Mesenchymal stem cell (in vitro differentiated cells and primary cell): ENCODE data around the gene CFTR.

Source experiments
- DNase-seq: peaks from one replicate; pipeline ENCODE4 v3.0.0-alpha.2; 2013
- H2AFZ ChIP-seq: one replicate; pipeline ENCODE4 v1.6.1; 2013; ENCODE audit warnings: low read depth, mild to moderate bottlenecking, control low read depth, inconsistent platforms, low read length, moderate library complexity
- H2AK5ac ChIP-seq: 2 replicates; pipeline ENCODE4 v1.6.1; 2013; ENCODE audit warnings: low read length, moderate library complexity, mild to moderate bottlenecking, inconsistent platforms; ENCODE audit not compliant: severe bottlenecking
- H2BK120ac ChIP-seq: one replicate; pipeline ENCODE4 v1.6.1; 2013; ENCODE audit warnings: low read depth, mild to moderate bottlenecking, inconsistent platforms, low read length, moderate library complexity
- H2BK12ac ChIP-seq, 2 experiments: one replicate each; pipeline ENCODE4 v1.6.1; 2013; ENCODE audit warnings: inconsistent platforms in 2 of 2, low read length in 2 of 2, mild to moderate bottlenecking in 2 of 2, moderate library complexity in 2 of 2, control low read depth in 1 of 2
- H2BK15ac ChIP-seq: one replicate; pipeline ENCODE4 v1.6.1; 2013; ENCODE audit warnings: mild to moderate bottlenecking, low read depth, inconsistent platforms; ENCODE audit not compliant: poor library complexity, severe bottlenecking
- H2BK5ac ChIP-seq: 2 replicates; pipeline ENCODE4 v1.6.1; 2013; ENCODE audit warnings: low read depth, mild to moderate bottlenecking, low read length, control low read depth, inconsistent platforms; ENCODE audit not compliant: poor library complexity, severe bottlenecking
- H3K14ac ChIP-seq, 2 experiments: one replicate each; pipeline ENCODE4 v1.6.1; 2013; ENCODE audit warnings: inconsistent platforms in 2 of 2, low read length in 2 of 2, control low read depth in 1 of 2, mild to moderate bottlenecking in 1 of 2, moderate library complexity in 1 of 2
- H3K18ac ChIP-seq, 2 experiments: one replicate each; pipeline ENCODE4 v1.6.1; 2013; ENCODE audit warnings: inconsistent platforms in 2 of 2, low read length in 2 of 2, control low read depth in 1 of 2, low read depth in 1 of 2, mild to moderate bottlenecking in 1 of 2
- H3K23ac ChIP-seq, 2 experiments: one replicate each; pipeline ENCODE4 v1.6.1; 2013; ENCODE audit warnings: inconsistent platforms in 2 of 2, low read length in 2 of 2, mild to moderate bottlenecking in 2 of 2, moderate library complexity in 2 of 2, control low read depth in 1 of 2
- H3K27ac ChIP-seq: 2 replicates; pipeline ENCODE4 v1.5.1; 2013; ENCODE audit warnings: mild to moderate bottlenecking, moderate library complexity, low read length, control low read depth, inconsistent platforms; ENCODE audit not compliant: poor library complexity, severe bottlenecking
- H3K27me3 ChIP-seq, 2 experiments: 2 replicates each; pipeline versions ENCODE4 v1.6.1 to v1.7.0; 2013; ENCODE audit warnings: low read length in 2 of 2, mild to moderate bottlenecking in 2 of 2, moderate library complexity in 2 of 2, control low read depth in 1 of 2, inconsistent platforms in 1 of 2; ENCODE audit not compliant: control insufficient read depth in 1 of 2, insufficient read depth in 1 of 2
- H3K36me3 ChIP-seq, 2 experiments: 2 replicates each; pipeline versions ENCODE4 v1.6.1 to v1.7.0; 2013; ENCODE audit warnings: low read length in 2 of 2, control low read depth in 1 of 2, inconsistent platforms in 1 of 2, low read depth in 1 of 2, mild to moderate bottlenecking in 1 of 2; ENCODE audit not compliant: insufficient read depth in 2 of 2, control insufficient read depth in 1 of 2
- H3K4ac ChIP-seq, 2 experiments: one replicate each; pipeline ENCODE4 v1.6.1; 2013; ENCODE audit warnings: inconsistent platforms in 2 of 2, low read length in 2 of 2, mild to moderate bottlenecking in 2 of 2, moderate library complexity in 2 of 2, control low read depth in 1 of 2, low read depth in 1 of 2
- H3K4me1 ChIP-seq: 2 replicates; pipeline ENCODE4 v1.6.1; 2013; ENCODE audit warnings: low read depth, low read length, control low read depth; ENCODE audit not compliant: control insufficient read depth, insufficient read depth
- H3K4me2 ChIP-seq: 2 replicates; pipeline ENCODE4 v1.6.1; 2013; ENCODE audit warnings: low read length, mild to moderate bottlenecking, inconsistent platforms; ENCODE audit not compliant: poor library complexity, severe bottlenecking
- H3K4me3 ChIP-seq, 2 experiments: 2 replicates each; pipeline versions ENCODE4 v1.5.1 to v1.7.0; 2013; ENCODE audit warnings: low read length in 2 of 2, mild to moderate bottlenecking in 2 of 2, control low read depth in 1 of 2, low read depth in 1 of 2; ENCODE audit not compliant: insufficient read depth in 1 of 2
- H3K79me1 ChIP-seq: replicated peaks from 2 replicates; pipeline ENCODE4 v1.6.1; 2013; ENCODE audit warnings: mild to moderate bottlenecking, control low read depth, low read length, inconsistent platforms; ENCODE audit not compliant: poor library complexity, severe bottlenecking
- H3K9ac ChIP-seq: 2 replicates; pipeline ENCODE4 v1.7.0; 2013; ENCODE audit warnings: mild to moderate bottlenecking, low read length, moderate library complexity
- H3K9me3 ChIP-seq: 2 replicates; pipeline ENCODE4 v1.7.0; 2013; ENCODE audit warnings: mild to moderate bottlenecking, low read length; ENCODE audit not compliant: control insufficient read depth
- H4K8ac ChIP-seq: one replicate; pipeline ENCODE4 v1.6.1; 2013; ENCODE audit warnings: inconsistent platforms, mild to moderate bottlenecking, low read length, moderate library complexity
- H4K91ac ChIP-seq: one replicate; pipeline ENCODE4 v1.6.1; 2013; ENCODE audit warnings: mild to moderate bottlenecking, low read length, inconsistent platforms
- WGBS: methylation state at CpG from one replicate; pipeline ENCODE4 v1.1.7; 2013; ENCODE audit warnings: mixed read lengths; 5-methylcytosine and 5-hydroxymethylcytosine counted together

Gene CFTR

GRCh38 chr7:117592011-117592635 lies 112.3 kb downstream of the CFTR start:
- no peak overlapping the region for H2BK15ac ChIP-seq
- no peak overlapping the region for H3K4ac ChIP-seq
- H4K8ac ChIP-seq, result no peak overlapping the region
- peak overlapping the region; percentile 1 for H4K91ac ChIP-seq
- H3K9me3 ChIP-seq, result no peaks in the 10 kb centered on the region
- H3K23ac ChIP-seq, result no peak overlapping the region
- H3K18ac ChIP-seq, result no peak overlapping the region
- no peak overlapping the region for H2AK5ac ChIP-seq
- no peak overlapping the region for H3K9ac ChIP-seq
- H3K4me2 ChIP-seq, result no peak overlapping the region
- no peak overlapping the region for H2BK120ac ChIP-seq
- no peaks in the 10 kb centered on the region for H3K79me1 ChIP-seq
- DNase-seq, result no peak
- H3K14ac ChIP-seq, result no peak overlapping the region
- H3K4me3 ChIP-seq, result no peak overlapping the region
- no peaks in the 10 kb centered on the region for H3K27me3 ChIP-seq
- H2AFZ ChIP-seq, result no peak overlapping the region
- H3K36me3 ChIP-seq, result no peaks in the 10 kb centered on the region
- no peak overlapping the region for H2BK5ac ChIP-seq
- 82% methylated on average over 10 of the region's 11 CpGs for WGBS
- H3K27ac ChIP-seq, result no peak overlapping the region
- peak overlapping the region in 1 of 2 experiments; percentile 12 for H2BK12ac ChIP-seq
- H3K4me1 ChIP-seq, result no peaks in the 10 kb centered on the region

GRCh38 chr7:117596134-117596533 lies 116.3 kb downstream of the CFTR start:
- no peak overlapping the region for H2AK5ac ChIP-seq
- H2BK120ac ChIP-seq, result no peak overlapping the region
- no peak overlapping the region for H3K4me2 ChIP-seq
- no peaks in the 10 kb centered on the region for H3K9me3 ChIP-seq
- no peak overlapping the region for H2BK12ac ChIP-seq
- no peaks in the 10 kb centered on the region for H3K4me1 ChIP-seq
- no peak overlapping the region for H3K4me3 ChIP-seq
- no peak overlapping the region for H3K9ac ChIP-seq
- no peak for DNase-seq
- no peak overlapping the region for H2BK15ac ChIP-seq
- no peak overlapping the region for H3K18ac ChIP-seq
- H3K23ac ChIP-seq, result no peak overlapping the region
- H3K79me1 ChIP-seq, result no peaks in the 10 kb centered on the region
- no peak overlapping the region for H3K14ac ChIP-seq
- H3K4ac ChIP-seq, result no peak overlapping the region
- no peak overlapping the region for H3K27ac ChIP-seq
- H3K36me3 ChIP-seq, result no peaks in the 10 kb centered on the region
- no peak overlapping the region for H4K8ac ChIP-seq
- H2AFZ ChIP-seq, result no peak overlapping the region
- H3K27me3 ChIP-seq, result no peaks in the 10 kb centered on the region
- no peak overlapping the region for H2BK5ac ChIP-seq
- no peak overlapping the region for H4K91ac ChIP-seq
- WGBS, result 92% methylated on average over 15 of the region's 21 CpGs

DNA sequence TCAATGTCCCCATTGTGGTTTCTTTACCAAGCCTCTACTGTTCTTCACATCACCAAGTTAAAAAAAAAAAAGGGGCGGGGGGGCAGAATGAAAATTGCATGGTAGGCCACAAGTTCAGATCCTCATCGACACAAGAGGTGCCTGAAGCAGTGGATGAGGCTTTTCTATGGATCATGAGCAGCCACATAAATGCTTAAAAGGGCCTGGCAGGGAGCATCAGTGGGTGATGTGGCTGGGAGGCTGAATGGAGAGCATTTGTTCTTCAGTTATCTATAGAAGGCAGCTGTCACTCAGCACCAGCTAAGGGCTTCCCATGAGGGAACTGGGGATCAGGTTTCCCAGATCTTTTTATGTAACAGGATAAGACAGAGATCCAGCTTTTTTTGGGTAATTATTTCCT lies 117.9 kb downstream of the CFTR start:
- no peak overlapping the region for H3K4ac ChIP-seq
- no peak overlapping the region for H2BK120ac ChIP-seq
- no peak overlapping the region for H2BK5ac ChIP-seq
- no peak overlapping the region for H4K91ac ChIP-seq
- H3K36me3 ChIP-seq, result no peaks in the 10 kb centered on the region
- no peak overlapping the region for H4K8ac ChIP-seq
- H3K79me1 ChIP-seq, result no peaks in the 10 kb centered on the region
- no peak overlapping the region for H2BK12ac ChIP-seq
- H3K23ac ChIP-seq, result no peak overlapping the region
- H3K9ac ChIP-seq, result no peak overlapping the region
- no peak overlapping the region for H3K4me2 ChIP-seq
- H2AFZ ChIP-seq, result no peak overlapping the region
- no peak for DNase-seq
- H3K4me1 ChIP-seq, result no peaks in the 10 kb centered on the region
- no peaks in the 10 kb centered on the region for H3K27me3 ChIP-seq
- 74% methylated on average over 2 of the region's 2 CpGs for WGBS
- H3K4me3 ChIP-seq, result no peak overlapping the region
- no peak overlapping the region for H3K18ac ChIP-seq
- H3K27ac ChIP-seq, result no peak overlapping the region
- H3K9me3 ChIP-seq, result no peaks in the 10 kb centered on the region
- H2AK5ac ChIP-seq, result no peak overlapping the region
- no peak overlapping the region for H3K14ac ChIP-seq
- H2BK15ac ChIP-seq, result peak overlapping the region; percentile 48

GRCh38 chr7:117600911-117601310 lies 121.1 kb downstream of the CFTR start:
- no peak overlapping the region for H3K18ac ChIP-seq
- no peak for DNase-seq

More at GRCh38 chr7:117600911-117601310, 121.1 kb downstream of the CFTR start:
- no peaks in the 10 kb centered on the region for H3K27me3 ChIP-seq
- H4K91ac ChIP-seq, result no peak overlapping the region
- H3K4me2 ChIP-seq, result no peak overlapping the region
- no peak overlapping the region for H2BK120ac ChIP-seq
- H3K79me1 ChIP-seq, result no peaks in the 10 kb centered on the region
- no peak overlapping the region for H4K8ac ChIP-seq
- no peak overlapping the region for H2BK15ac ChIP-seq
- H3K23ac ChIP-seq, result no peak overlapping the region
- H2AFZ ChIP-seq, result no peak overlapping the region
- no peak overlapping the region for H3K27ac ChIP-seq
- no peak overlapping the region for H3K14ac ChIP-seq
- H2BK5ac ChIP-seq, result no peak overlapping the region
- no peaks in the 10 kb centered on the region for H3K9me3 ChIP-seq
- WGBS, result no CpG with 5 or more reads among the region's 2 CpGs
- H3K9ac ChIP-seq, result no peak overlapping the region
- no peak overlapping the region for H3K4ac ChIP-seq
- no peak overlapping the region for H2AK5ac ChIP-seq
- no peaks in the 10 kb centered on the region for H3K36me3 ChIP-seq
- no peak overlapping the region for H3K4me3 ChIP-seq
- H3K4me1 ChIP-seq, result no peaks in the 10 kb centered on the region
- no peak overlapping the region for H2BK12ac ChIP-seq
